ENCODE data around the gene MEF2D. TPM values are rescaled to one million over a fixed set of nuclear protein-coding genes. Genes with fewer than 3 reads are reported as not detected.
A peak's percentile ranks its signal among the peaks of the same experiment; 100 is the strongest.

Gene MEF2D
- total RNA-seq, 6 donors from 2014 or later, result 42.7 to 146 (median 58.7) TPM

- TF ChIP-seq POLR2AphosphoS5 (IDR thresholded peaks at IDR 0.05), result no peak
- no peak for TF ChIP-seq CTCF (IDR thresholded peaks at IDR 0.05)
- no peak for TF ChIP-seq POLR2A (IDR thresholded peaks at IDR 0.05)
- H3K36me3 ChIP-seq, result peaks cover 49 to 88% (median 81%) of the 10 kb centered on the region in 4 donors
These were observed 20.6 kb downstream of the MEF2D start for GRCh38 chr1:156480016-156480370.

GRCh38 chr1:156479093-156480015 is 21.2 kb downstream of the MEF2D start:
- Histone ChIP-seq H3K4me1 (peaks cover 10 to 39% (median 20%) of the 10 kb centered on the region in 4 donors), H3K36me3 (peaks cover 56 to 94% (median 87%) of the 10 kb centered on the region in 4 donors), H3K27ac (peak overlapping the region in 2 of 4 donors; percentile 49 to 77), H3K4me3 (no peak overlapping the region), H3K27me3 (no peaks in the 10 kb centered on the region), H3K9me3 (no peaks in the 10 kb centered on the region)
- DNase-seq, result no peak
- TF ChIP-seq POLR2AphosphoS5 (IDR thresholded peaks at IDR 0.05) (no peak), EP300 (IDR thresholded peaks at IDR 0.05) (no peak), CTCF (IDR thresholded peaks at IDR 0.05) (no peak)
- no peak for ATAC-seq (ENCODE audit: low FRiP score in 2 of 2)
- WGBS, 2 donors, result 95 to 97% methylated on average over 15 of the region's 15 CpGs

More at GRCh38 chr1:156480016-156480370, 20.6 kb downstream of the MEF2D start:
- peak overlapping the region in 3 of 4 donors; percentile 4 to 77 (median 41) for H3K27ac ChIP-seq
- no peak for DNase-seq
- H3K4me3 ChIP-seq, result no peak overlapping the region
- no peak for ATAC-seq (ENCODE audit: low FRiP score in 2 of 2)
- H3K27me3 ChIP-seq, result no peaks in the 10 kb centered on the region
- H3K4me1 ChIP-seq, result peaks cover 17 to 45% (median 26%) of the 10 kb centered on the region in 4 donors
- no peaks in the 10 kb centered on the region for H3K9me3 ChIP-seq
- WGBS, 2 donors, result 33 to 45% methylated on average over 4 of the region's 4 CpGs

GRCh38 chr1:156478250-156478627 is 22.3 kb downstream of the MEF2D start:
- WGBS, 2 donors, result 96 to 98% methylated on average over 8 of the region's 8 CpGs
- DNase-seq (no peak), ATAC-seq (ENCODE audit: low FRiP score in 2 of 2) (no peak)
- TF ChIP-seq CTCF (IDR thresholded peaks at IDR 0.05) (no peak), POLR2AphosphoS5 (IDR thresholded peaks at IDR 0.05) (no peak), EP300 (IDR thresholded peaks at IDR 0.05) (no peak), POLR2A (IDR thresholded peaks at IDR 0.05) (no peak)
- peaks cover 7 to 28% (median 13%) of the 10 kb centered on the region in 4 donors for H3K4me1 ChIP-seq
- H3K27ac ChIP-seq, result peak overlapping the region in 2 of 4 donors; percentile 26 to 54
- H3K36me3 ChIP-seq, result peaks cover 67 to 100% (median 98%) of the 10 kb centered on the region in 4 donors
- no peak overlapping the region for H3K4me3 ChIP-seq
- H3K9me3 ChIP-seq, result no peaks in the 10 kb centered on the region
- no peaks in the 10 kb centered on the region for H3K27me3 ChIP-seq

- 73 to 85% methylated on average over 3 of the region's 3 CpGs for WGBS, 2 donors
- peak overlapping the region in 3 of 4 donors; percentile 54 to 74 (median 55) for H3K27ac ChIP-seq
- no peaks in the 10 kb centered on the region for H3K27me3 ChIP-seq
- ATAC-seq (ENCODE audit: low FRiP score in 2 of 2) (no peak), DNase-seq (no peak)
- H3K4me3 ChIP-seq, result no peak overlapping the region
- H3K4me1 ChIP-seq, result peaks cover 7 to 28% (median 13%) of the 10 kb centered on the region in 4 donors
- no peaks in the 10 kb centered on the region for H3K9me3 ChIP-seq
- TF ChIP-seq EP300 (IDR thresholded peaks at IDR 0.05) (no peak), POLR2AphosphoS5 (IDR thresholded peaks at IDR 0.05) (no peak), CTCF (IDR thresholded peaks at IDR 0.05) (no peak), POLR2A (IDR thresholded peaks at IDR 0.05) (no peak)
- peaks cover 70 to 100% (median 99%) of the 10 kb centered on the region in 4 donors for H3K36me3 ChIP-seq
These were observed 22.9 kb downstream of the MEF2D start for GRCh38 chr1:156477526-156478249.
